ENCODE data around the gene JCHAIN.

JCHAIN gene

GRCh38 chr4:70711599-70711998, 45.3 kb upstream of the JCHAIN start:
- peak overlapping the region; percentile 7 for H3K4me3 ChIP-seq (ENCODE audit: low read length, poor library complexity, severe bottlenecking)
- peaks cover 57% of the 10 kb centered on the region for H3K4me1 ChIP-seq (ENCODE audit: insufficient read depth, low read length, poor library complexity, severe bottlenecking)
- H3K4me2 ChIP-seq (ENCODE audit: low read depth, low read length, poor library complexity, severe bottlenecking) = peak overlapping the region; percentile 56
- no peaks in the 10 kb centered on the region for H3K36me3 ChIP-seq (ENCODE audit: insufficient read depth, low read length)
- TF ChIP-seq CTCF (conservative IDR thresholded peaks at IDR 0.05; ENCODE audit: low read length) (no peak), EZH2phosphoT487 (IDR thresholded peaks at IDR 0.05; ENCODE audit: borderline replicate concordance) (no peak)
- H3F3A ChIP-seq (ENCODE audit: low read depth) = 0 out of 2 replicates have a peak, but pooled peaks cover 3% of the 10 kb centered on the region
- no peak overlapping the region for H3K9ac ChIP-seq (ENCODE audit: low read depth, low read length, poor library complexity, severe bottlenecking)
- no peaks in the 10 kb centered on the region for H3K9me3 ChIP-seq (ENCODE audit: insufficient read depth, low read depth, low read length)
- no peaks in the 10 kb centered on the region for H3K9me2 ChIP-seq (replicated peaks; ENCODE audit: low read depth, low read length)
- peaks cover 92% of the 10 kb centered on the region for H3K79me2 ChIP-seq (ENCODE audit: insufficient read depth, low read length)
- H2AFZ ChIP-seq (ENCODE audit: low read length) = no peak overlapping the region
- peaks cover 10% of the 10 kb centered on the region for H4K20me1 ChIP-seq (ENCODE audit: insufficient read depth, low read length, poor library complexity, severe bottlenecking)
- H3K27me3 ChIP-seq (ENCODE audit: insufficient read depth, low read length, poor library complexity, severe bottlenecking) = no peaks in the 10 kb centered on the region

DNA sequence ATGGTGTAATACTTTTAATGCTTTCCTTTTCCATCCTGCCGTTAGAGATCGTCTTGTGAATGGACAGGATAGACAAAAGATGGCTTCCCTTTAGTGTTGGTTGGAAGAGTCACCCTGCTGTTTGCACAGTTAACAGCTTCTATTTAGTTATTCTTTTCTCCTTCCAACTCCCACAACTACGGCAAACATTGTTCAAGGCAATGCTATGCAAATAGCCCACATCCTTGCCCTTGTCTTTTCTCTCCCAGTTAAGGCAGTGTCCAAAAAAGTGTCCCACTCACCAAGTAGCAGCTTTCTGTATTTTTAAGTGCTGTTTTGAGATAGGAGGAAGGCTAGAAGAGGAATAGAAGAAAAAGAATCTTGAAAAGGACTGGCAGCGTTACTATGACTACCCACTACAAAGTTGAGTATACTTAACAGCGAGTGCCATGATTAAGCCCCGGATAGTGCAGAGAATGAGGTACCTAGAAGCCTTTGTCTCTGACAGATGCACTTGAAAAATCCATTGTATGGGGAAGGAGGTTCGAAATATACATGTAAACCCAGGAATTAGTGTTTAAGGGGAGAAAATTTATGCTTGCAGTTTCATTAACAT, 43.4 kb upstream of the JCHAIN start:
- Histone ChIP-seq H3K36me3 (ENCODE audit: insufficient read depth, low read length) (no peaks in the 10 kb centered on the region), H3K79me2 (ENCODE audit: insufficient read depth, low read length) (peaks cover 85% of the 10 kb centered on the region), H3K4me1 (ENCODE audit: insufficient read depth, low read length, poor library complexity, severe bottlenecking) (peaks cover 62% of the 10 kb centered on the region), H3F3A (ENCODE audit: low read depth) (0 out of 2 replicates have a peak, but pooled peaks cover 3% of the 10 kb centered on the region), H3K9ac (ENCODE audit: low read depth, low read length, poor library complexity, severe bottlenecking) (no peak overlapping the region), H3K4me2 (ENCODE audit: low read depth, low read length, poor library complexity, severe bottlenecking) (peak overlapping the region; percentile 97), H4K20me1 (ENCODE audit: insufficient read depth, low read length, poor library complexity, severe bottlenecking) (peaks cover 17% of the 10 kb centered on the region), H3K9me3 (ENCODE audit: insufficient read depth, low read depth, low read length) (no peaks in the 10 kb centered on the region), H3K9me2 (replicated peaks; ENCODE audit: low read depth, low read length) (no peaks in the 10 kb centered on the region), H3K4me3 (ENCODE audit: low read length, poor library complexity, severe bottlenecking) (peak overlapping the region; percentile 17), H2AFZ (ENCODE audit: low read length) (no peak overlapping the region), H3K27me3 (ENCODE audit: insufficient read depth, low read length, poor library complexity, severe bottlenecking) (no peaks in the 10 kb centered on the region)
- TF ChIP-seq EZH2phosphoT487 (IDR thresholded peaks at IDR 0.05; ENCODE audit: borderline replicate concordance) (no peak), CTCF (conservative IDR thresholded peaks at IDR 0.05; ENCODE audit: low read length) (no peak)

GRCh38 chr4:70706516-70706915, 40.2 kb upstream of the JCHAIN start:
- Histone ChIP-seq H3K4me3 (ENCODE audit: low read length, poor library complexity, severe bottlenecking) (peak overlapping the region; percentile 87), H3K4me2 (ENCODE audit: low read depth, low read length, poor library complexity, severe bottlenecking) (peak overlapping the region; percentile 97), H3F3A (ENCODE audit: low read depth) (0 out of 2 replicates have a peak, but pooled peaks cover 3% of the 10 kb centered on the region), H3K79me2 (ENCODE audit: insufficient read depth, low read length) (peaks cover 53% of the 10 kb centered on the region), H4K20me1 (ENCODE audit: insufficient read depth, low read length, poor library complexity, severe bottlenecking) (peaks cover 11% of the 10 kb centered on the region), H3K9ac (ENCODE audit: low read depth, low read length, poor library complexity, severe bottlenecking) (peak overlapping the region; percentile 84), H3K27me3 (ENCODE audit: insufficient read depth, low read length, poor library complexity, severe bottlenecking) (no peaks in the 10 kb centered on the region), H2AFZ (ENCODE audit: low read length) (no peak overlapping the region), H3K4me1 (ENCODE audit: insufficient read depth, low read length, poor library complexity, severe bottlenecking) (peaks cover 41% of the 10 kb centered on the region), H3K9me2 (replicated peaks; ENCODE audit: low read depth, low read length) (no peaks in the 10 kb centered on the region), H3K9me3 (ENCODE audit: insufficient read depth, low read depth, low read length) (no peaks in the 10 kb centered on the region), H3K36me3 (ENCODE audit: insufficient read depth, low read length) (no peaks in the 10 kb centered on the region)
- TF ChIP-seq CTCF (conservative IDR thresholded peaks at IDR 0.05; ENCODE audit: low read length) (no peak), EZH2phosphoT487 (IDR thresholded peaks at IDR 0.05; ENCODE audit: borderline replicate concordance) (no peak)
